PC-3 (cell line): ENCODE data around the gene ANKS1B. TPM values are rescaled to one million over a fixed set of nuclear protein-coding genes. Genes with fewer than 3 reads are reported as not detected.

Experiments
- ATAC-seq: fragments of 200-7000 bp; cut with Tn5 transposase; 2 replicates; pipeline ENCODE4 v1.9.1; 2020; ENCODE audit warnings: mild to moderate bottlenecking, moderate library complexity
- BruUV-seq: library from RNA; stranded (reverse); fragments of 400-500 nt; replicated peaks from 2 replicates; lab custom pipeline; 2021; lab: Mats Ljungman, UMichigan
- CTCF ChIA-PET: fragments of 300-600 bp; sonication (Branson Sonifier 250); formaldehyde crosslinking; loops from one replicate; lab custom pipeline; 2022; ENCODE audit warnings: antibody characterized with exemption; lab: Charles Lee
- POLR2A ChIA-PET: fragments of 300-600 bp; sonication (Branson Sonifier 250); formaldehyde crosslinking; loops from one replicate; lab custom pipeline; 2022; ENCODE audit warnings: antibody characterized with exemption; ENCODE audit not compliant: unreplicated experiment; lab: Charles Lee
- DNase-seq: peaks from one replicate; pipeline ENCODE4 v3.0.0-alpha.2; 2015
- H2AFZ ChIP-seq: fragments of 300-600 bp; sonication (generic); 2 replicates; pipeline ENCODE4 v1.6.0; 2016; ENCODE audit warnings: antibody characterized with exemption, low read length
- H3F3A ChIP-seq: fragments of 300-600 bp; sonication (generic); one replicate; pipeline ENCODE4 v1.6.0; 2017; ENCODE audit warnings: antibody characterized with exemption, low read length, control low read depth, mild to moderate bottlenecking; ENCODE audit not compliant: unreplicated experiment
- H3K27ac ChIP-seq: fragments of 300-600 bp; sonication (generic); 2 replicates; pipeline ENCODE4 v1.5.1; 2016; ENCODE audit warnings: mild to moderate bottlenecking, low read length
- H3K27me3 ChIP-seq: fragments of 300-600 bp; sonication (generic); 2 replicates; pipeline ENCODE4 v1.6.1; 2016; ENCODE audit warnings: low read length, mixed read lengths
- H3K36me3 ChIP-seq: fragments of 300-600 bp; sonication (generic); 2 replicates; pipeline ENCODE4 v1.6.1; 2016; ENCODE audit warnings: low read depth, mixed run types, low read length, mixed read lengths
- H3K4me1 ChIP-seq: fragments of 300-600 bp; sonication (generic); 2 replicates; pipeline ENCODE4 v1.5.1; 2016; ENCODE audit warnings: low read length; ENCODE audit not compliant: insufficient read depth
- H3K4me2 ChIP-seq: fragments of 300-600 bp; sonication (generic); 2 replicates; pipeline ENCODE4 v1.6.0; 2016; ENCODE audit warnings: low read length
- H3K4me3 ChIP-seq: fragments of 300-600 bp; sonication (generic); 2 replicates; pipeline ENCODE4 v1.5.1; 2016; ENCODE audit warnings: mild to moderate bottlenecking, low read length, mixed read lengths
- H3K79me2 ChIP-seq: fragments of 300-600 bp; sonication (generic); 2 replicates; pipeline ENCODE4 v1.6.1; 2017; ENCODE audit warnings: low read length, mixed read lengths
- H3K9ac ChIP-seq: fragments of 300-600 bp; sonication (generic); 2 replicates; pipeline ENCODE4 v1.6.0; 2016; ENCODE audit warnings: mild to moderate bottlenecking, low read length
- H3K9me2 ChIP-seq: fragments of 300-600 bp; sonication (generic); replicated peaks from 2 replicates; pipeline ENCODE4 v1.6.1; 2016; ENCODE audit warnings: mixed run types, low read length, mixed read lengths
- H3K9me3 ChIP-seq: fragments of 300-600 bp; sonication (generic); 2 replicates; pipeline ENCODE4 v1.6.1; 2016; ENCODE audit warnings: low read length, mixed read lengths
- H4K20me1 ChIP-seq: fragments of 300-600 bp; sonication (generic); 2 replicates; pipeline ENCODE4 v1.6.1; 2016; ENCODE audit warnings: low read length, mixed read lengths
- EZH2 ChIP-seq: fragments of 300-600 bp; sonication (generic); IDR thresholded peaks from one replicate; pipeline ENCODE4 v1.6.1; 2017; ENCODE audit warnings: antibody characterized with exemption, mild to moderate bottlenecking, low read length; ENCODE audit not compliant: unreplicated experiment
- EZH2phosphoT487 ChIP-seq: fragments of 300-600 bp; sonication (generic); IDR thresholded peaks from 2 replicates; pipeline ENCODE4 v1.6.1; 2018; ENCODE audit warnings: mild to moderate bottlenecking, antibody characterized with exemption, low read length, borderline replicate concordance
- intact Hi-C: fragments of 100-400 bp; cut with micrococcal nuclease; formaldehyde crosslinking; loops from 2 replicates; pipeline ENCODE4 v1.9.0; 2023
- total RNA-seq: library from RNA; depleted of rRNA; stranded (reverse); fragments of >200 nt; gene quantifications from 2 replicates; pipeline ENCODE4 v1.2.3, GENCODE V29; 2014
- TF ChIP-seq, protein P1 (sequence below): fragments of 300-600 bp; sonication (generic); conservative IDR thresholded peaks from 2 replicates; pipeline ENCODE4 v1.5.1; 2017; ENCODE audit warnings: antibody characterized with exemption, low read depth, mild to moderate bottlenecking, low read length

Gene ANKS1B
- total RNA-seq, 1 experiment from 2014 or later = 0.07 TPM

DNA sequence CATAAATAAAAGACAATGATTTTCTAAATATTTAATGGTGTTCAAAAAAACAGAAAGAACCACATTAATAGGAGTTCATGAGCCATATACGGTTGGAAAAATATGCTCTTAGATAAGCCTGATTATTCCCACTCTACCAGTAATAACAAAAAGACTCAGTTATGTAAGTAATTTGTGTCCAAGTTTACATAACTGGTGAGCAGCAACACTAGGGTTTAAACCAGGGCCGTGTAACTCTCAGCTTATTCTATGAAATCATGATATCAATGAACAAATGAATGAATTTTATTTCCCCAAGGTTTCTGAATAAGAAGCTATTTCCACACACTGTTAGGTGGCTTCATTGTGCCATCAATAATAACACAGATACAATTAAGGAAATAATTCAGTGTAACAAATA is 238.8 kb downstream of the ANKS1B start:
- H3K4me1 ChIP-seq = no peaks in the 10 kb centered on the region
- no peak overlapping the region for H2AFZ ChIP-seq
- H3K9me2 ChIP-seq = no peaks in the 10 kb centered on the region
- H4K20me1 ChIP-seq = no peaks in the 10 kb centered on the region
- no peaks in the 10 kb centered on the region for H3K79me2 ChIP-seq
- H3K27me3 ChIP-seq = no peaks in the 10 kb centered on the region
- H3K9me3 ChIP-seq = no peaks in the 10 kb centered on the region
- no peak overlapping the region for H3K27ac ChIP-seq
- H3K4me2 ChIP-seq = no peak overlapping the region
- H3F3A ChIP-seq = no peaks in the 10 kb centered on the region
- intact Hi-C loops = no loop called here
- CTCF ChIA-PET = no interaction called here
- DNase-seq (no peak), ATAC-seq (no peak)
- no peak overlapping the region for H3K9ac ChIP-seq
- no TSS peak for BruUV-seq
- H3K4me3 ChIP-seq = no peak overlapping the region
- no peaks in the 10 kb centered on the region for H3K36me3 ChIP-seq
- TF ChIP-seq EZH2 = no peak
- TF ChIP-seq, protein P1, sequence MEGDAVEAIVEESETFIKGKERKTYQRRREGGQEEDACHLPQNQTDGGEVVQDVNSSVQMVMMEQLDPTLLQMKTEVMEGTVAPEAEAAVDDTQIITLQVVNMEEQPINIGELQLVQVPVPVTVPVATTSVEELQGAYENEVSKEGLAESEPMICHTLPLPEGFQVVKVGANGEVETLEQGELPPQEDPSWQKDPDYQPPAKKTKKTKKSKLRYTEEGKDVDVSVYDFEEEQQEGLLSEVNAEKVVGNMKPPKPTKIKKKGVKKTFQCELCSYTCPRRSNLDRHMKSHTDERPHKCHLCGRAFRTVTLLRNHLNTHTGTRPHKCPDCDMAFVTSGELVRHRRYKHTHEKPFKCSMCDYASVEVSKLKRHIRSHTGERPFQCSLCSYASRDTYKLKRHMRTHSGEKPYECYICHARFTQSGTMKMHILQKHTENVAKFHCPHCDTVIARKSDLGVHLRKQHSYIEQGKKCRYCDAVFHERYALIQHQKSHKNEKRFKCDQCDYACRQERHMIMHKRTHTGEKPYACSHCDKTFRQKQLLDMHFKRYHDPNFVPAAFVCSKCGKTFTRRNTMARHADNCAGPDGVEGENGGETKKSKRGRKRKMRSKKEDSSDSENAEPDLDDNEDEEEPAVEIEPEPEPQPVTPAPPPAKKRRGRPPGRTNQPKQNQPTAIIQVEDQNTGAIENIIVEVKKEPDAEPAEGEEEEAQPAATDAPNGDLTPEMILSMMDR = no peak
- TF ChIP-seq EZH2phosphoT487 = no peak
- POLR2A ChIA-PET = no interaction called here

DNA sequence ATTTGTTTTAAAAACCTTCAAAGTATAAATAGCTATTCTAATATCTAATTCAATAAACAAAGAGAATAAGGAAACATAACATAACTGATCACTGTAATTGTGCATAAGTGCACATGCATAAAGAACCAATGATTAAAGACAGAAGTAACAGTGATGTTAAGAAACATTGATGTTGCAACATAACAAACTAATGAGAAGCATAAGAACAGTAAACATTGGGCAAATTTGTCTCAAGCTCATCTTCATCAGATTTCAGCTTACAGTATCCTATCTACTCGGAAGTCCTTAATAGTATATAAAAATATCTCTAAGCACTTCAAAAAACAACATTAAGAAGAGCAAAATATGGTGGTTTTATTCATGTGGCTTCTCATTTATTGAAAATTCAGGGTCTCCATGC is 239.6 kb downstream of the ANKS1B start:
- ATAC-seq = no peak
- Histone ChIP-seq H3F3A (no peaks in the 10 kb centered on the region), H3K4me2 (no peak overlapping the region), H3K79me2 (no peaks in the 10 kb centered on the region), H3K9ac (no peak overlapping the region), H3K4me3 (no peak overlapping the region), H3K27ac (no peak overlapping the region), H3K9me2 (no peaks in the 10 kb centered on the region), H3K27me3 (no peaks in the 10 kb centered on the region), H2AFZ (no peak overlapping the region), H3K4me1 (no peaks in the 10 kb centered on the region), H3K36me3 (no peaks in the 10 kb centered on the region), H3K9me3 (no peaks in the 10 kb centered on the region), H4K20me1 (no peaks in the 10 kb centered on the region)
- BruUV-seq = no TSS peak
- DNase-seq = no peak
- intact Hi-C loops = no loop called here
- CTCF ChIA-PET = no interaction called here
- POLR2A ChIA-PET = no interaction called here
- TF ChIP-seq, protein P1 = no peak
- no peak for TF ChIP-seq EZH2
- no peak for TF ChIP-seq EZH2phosphoT487

DNA sequence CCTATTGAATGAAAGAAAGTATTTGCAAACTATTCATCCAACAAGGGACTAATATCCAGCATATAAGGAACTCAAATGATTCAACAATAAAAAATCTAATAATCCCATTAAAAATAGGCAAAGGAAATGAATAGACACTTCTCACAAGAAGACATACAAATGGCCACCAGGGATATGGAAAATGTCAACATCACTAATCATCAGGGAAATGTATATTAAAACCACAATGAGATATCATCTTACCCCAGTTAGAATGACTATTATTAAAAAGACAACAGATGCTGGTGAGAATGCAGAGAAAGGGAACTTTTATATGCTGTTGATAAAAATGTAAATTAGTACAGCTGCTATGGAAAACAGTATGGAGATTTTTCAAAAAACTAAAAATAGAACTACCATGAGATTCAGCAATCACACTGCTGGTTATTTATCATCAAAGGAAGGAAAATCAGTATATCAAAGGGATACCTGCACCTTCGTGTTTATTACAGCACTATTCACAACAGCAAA is 247.9 kb downstream of the ANKS1B start:
- DNase-seq = peak; percentile 48
- no peak overlapping the region for H3K9ac ChIP-seq
- H3K4me1 ChIP-seq = 0 out of 2 replicates have a peak, but pooled peaks cover 10% of the 10 kb centered on the region
- H3F3A ChIP-seq = no peaks in the 10 kb centered on the region
- intact Hi-C loops = loop anchor here (2.0 kb wide), 1 partner anchor 16 kb away; no protein-coding TSS in a partner anchor
- no peaks in the 10 kb centered on the region for H4K20me1 ChIP-seq
- no peak overlapping the region for H2AFZ ChIP-seq
- H3K36me3 ChIP-seq = no peaks in the 10 kb centered on the region
- TF ChIP-seq, protein P1 = no peak
- H3K27me3 ChIP-seq = no peaks in the 10 kb centered on the region
- peak; percentile 88 for ATAC-seq
- H3K9me2 ChIP-seq = no peaks in the 10 kb centered on the region
- H3K4me2 ChIP-seq = peak overlapping the region; percentile 20; the same call in 1 of the 2 replicates
- no peaks in the 10 kb centered on the region for H3K9me3 ChIP-seq
- H3K4me3 ChIP-seq = 0 out of 2 replicates have a peak overlapping the region, but pooled peaks have one; percentile 13
- BruUV-seq = no TSS peak
- CTCF ChIA-PET = no interaction called here
- H3K79me2 ChIP-seq = no peaks in the 10 kb centered on the region
- POLR2A ChIA-PET = no interaction called here
- H3K27ac ChIP-seq = peak overlapping the region; percentile 29; the same call in 1 of the 2 replicates
